T-helper 1 cell treated with Interleukin-12 subunit alpha and Interleukin-12 subunit beta and Interleukin-4 antibody, amounts not matched to agents 30 μg/mL and 1 μg/mL, for 36 hours (primary cell): Measurements from ENCODE around the gene VIL1.

Source experiments
- H3K27ac Mint-ChIP-seq: one replicate; pipeline ENCODE4 v1.8.0; 2021; ENCODE audit warnings: mild to moderate bottlenecking, mixed read lengths
- H3K27me3 Mint-ChIP-seq: one replicate; pipeline ENCODE4 v1.8.0; 2021; ENCODE audit warnings: low read depth, mixed read lengths
- H3K36me3 Mint-ChIP-seq: one replicate; pipeline ENCODE4 v1.8.0; 2021; ENCODE audit warnings: low read depth, mixed read lengths
- H3K4me1 Mint-ChIP-seq: one replicate; pipeline ENCODE4 v1.8.0; 2021; ENCODE audit warnings: low read depth, mixed read lengths
- H3K4me3 Mint-ChIP-seq: one replicate; pipeline ENCODE4 v1.8.0; 2021; ENCODE audit warnings: mild to moderate bottlenecking, moderate library complexity, mixed read lengths
- H3K9me3 Mint-ChIP-seq: one replicate; pipeline ENCODE4 v1.8.0; 2021; ENCODE audit warnings: mixed read lengths

Gene VIL1

GRCh38 chr2:218406209-218406948, 12.5 kb upstream of the VIL1 start:
- no peaks in the 10 kb centered on the region for H3K27me3 Mint-ChIP-seq
- H3K36me3 Mint-ChIP-seq: peaks cover 25% of the 10 kb centered on the region
- no peaks in the 10 kb centered on the region for H3K9me3 Mint-ChIP-seq
- peak overlapping the region; percentile 89 for H3K27ac Mint-ChIP-seq
- peak overlapping the region; percentile 73 for H3K4me3 Mint-ChIP-seq
- peaks cover 30% of the 10 kb centered on the region for H3K4me1 Mint-ChIP-seq

GRCh38 chr2:218406949-218407618, 11.8 kb upstream of the VIL1 start:
- H3K36me3 Mint-ChIP-seq: peaks cover 23% of the 10 kb centered on the region
- H3K9me3 Mint-ChIP-seq: no peaks in the 10 kb centered on the region
- peaks cover 30% of the 10 kb centered on the region for H3K4me1 Mint-ChIP-seq
- H3K27me3 Mint-ChIP-seq: no peaks in the 10 kb centered on the region
- H3K27ac Mint-ChIP-seq: peak overlapping the region; percentile 74
- H3K4me3 Mint-ChIP-seq: peak overlapping the region; percentile 72

- H3K4me1 Mint-ChIP-seq: peaks cover 32% of the 10 kb centered on the region
- H3K9me3 Mint-ChIP-seq: no peaks in the 10 kb centered on the region
- peaks cover 23% of the 10 kb centered on the region for H3K36me3 Mint-ChIP-seq
- H3K27ac Mint-ChIP-seq: peak overlapping the region; percentile 34
- no peaks in the 10 kb centered on the region for H3K27me3 Mint-ChIP-seq
- H3K4me3 Mint-ChIP-seq: no peak overlapping the region
These were observed 11.2 kb upstream of the VIL1 start for GRCh38 chr2:218407717-218408116.

- H3K27me3 Mint-ChIP-seq: no peaks in the 10 kb centered on the region
- no peak overlapping the region for H3K4me3 Mint-ChIP-seq
- no peaks in the 10 kb centered on the region for H3K9me3 Mint-ChIP-seq
- H3K4me1 Mint-ChIP-seq: peaks cover 2% of the 10 kb centered on the region
- no peak overlapping the region for H3K27ac Mint-ChIP-seq
- H3K36me3 Mint-ChIP-seq: no peaks in the 10 kb centered on the region
These were observed 604 bp upstream of the VIL1 start for GRCh38 chr2:218418321-218418716.

- Mint-ChIP-seq H3K36me3 (no peaks in the 10 kb centered on the region), H3K27me3 (no peaks in the 10 kb centered on the region), H3K27ac (no peak overlapping the region), H3K4me3 (no peak overlapping the region), H3K9me3 (no peaks in the 10 kb centered on the region), H3K4me1 (peaks cover 2% of the 10 kb centered on the region)
These were observed 800 bp downstream of the VIL1 start for GRCh38 chr2:218419630-218420216.

GRCh38 chr2:218421027-218421426, 2.1 kb downstream of the VIL1 start:
- H3K4me3 Mint-ChIP-seq: no peak overlapping the region
- no peaks in the 10 kb centered on the region for H3K36me3 Mint-ChIP-seq
- H3K4me1 Mint-ChIP-seq: peaks cover 2% of the 10 kb centered on the region
- H3K9me3 Mint-ChIP-seq: no peaks in the 10 kb centered on the region
- H3K27me3 Mint-ChIP-seq: no peaks in the 10 kb centered on the region
- H3K27ac Mint-ChIP-seq: no peak overlapping the region

GRCh38 chr2:218422403-218423086, 3.6 kb downstream of the VIL1 start:
- Mint-ChIP-seq H3K27ac (no peak overlapping the region), H3K27me3 (no peaks in the 10 kb centered on the region), H3K36me3 (no peaks in the 10 kb centered on the region), H3K9me3 (no peaks in the 10 kb centered on the region), H3K4me1 (peaks cover 2% of the 10 kb centered on the region), H3K4me3 (no peak overlapping the region)

- no peaks in the 10 kb centered on the region for H3K9me3 Mint-ChIP-seq
- peaks cover 2% of the 10 kb centered on the region for H3K4me1 Mint-ChIP-seq
- H3K4me3 Mint-ChIP-seq: no peak overlapping the region
- H3K27me3 Mint-ChIP-seq: no peaks in the 10 kb centered on the region
- H3K36me3 Mint-ChIP-seq: no peaks in the 10 kb centered on the region
- H3K27ac Mint-ChIP-seq: no peak overlapping the region
These were observed 4.7 kb downstream of the VIL1 start for GRCh38 chr2:218423584-218423983.

GRCh38 chr2:218425531-218425930, 6.6 kb downstream of the VIL1 start:
- Mint-ChIP-seq H3K4me3 (no peak overlapping the region), H3K27ac (no peak overlapping the region)

GRCh38 chr2:218427741-218428140, 8.8 kb downstream of the VIL1 start:
- H3K4me3 Mint-ChIP-seq: no peak overlapping the region
- peaks cover 3% of the 10 kb centered on the region for H3K4me1 Mint-ChIP-seq
- no peak overlapping the region for H3K27ac Mint-ChIP-seq
- no peaks in the 10 kb centered on the region for H3K27me3 Mint-ChIP-seq
- H3K9me3 Mint-ChIP-seq: no peaks in the 10 kb centered on the region
- H3K36me3 Mint-ChIP-seq: no peaks in the 10 kb centered on the region

More at GRCh38 chr2:218425531-218425930, 6.6 kb downstream of the VIL1 start:
- Mint-ChIP-seq H3K9me3 (no peaks in the 10 kb centered on the region), H3K4me1 (peaks cover 2% of the 10 kb centered on the region), H3K36me3 (no peaks in the 10 kb centered on the region), H3K27me3 (no peaks in the 10 kb centered on the region)

GRCh38 chr2:218428846-218429558, 10.1 kb downstream of the VIL1 start:
- H3K9me3 Mint-ChIP-seq: no peaks in the 10 kb centered on the region
- H3K36me3 Mint-ChIP-seq: no peaks in the 10 kb centered on the region
- no peak overlapping the region for H3K4me3 Mint-ChIP-seq
- no peak overlapping the region for H3K27ac Mint-ChIP-seq
- no peaks in the 10 kb centered on the region for H3K27me3 Mint-ChIP-seq
- peaks cover 3% of the 10 kb centered on the region for H3K4me1 Mint-ChIP-seq

- H3K27me3 Mint-ChIP-seq: peaks cover 4% of the 10 kb centered on the region
- H3K36me3 Mint-ChIP-seq: no peaks in the 10 kb centered on the region
- H3K27ac Mint-ChIP-seq: no peak overlapping the region
- H3K9me3 Mint-ChIP-seq: no peaks in the 10 kb centered on the region
- peaks cover 3% of the 10 kb centered on the region for H3K4me1 Mint-ChIP-seq
- H3K4me3 Mint-ChIP-seq: no peak overlapping the region
These were observed 11.2 kb downstream of the VIL1 start for GRCh38 chr2:218429911-218430692.

GRCh38 chr2:218430721-218431120, 11.8 kb downstream of the VIL1 start:
- Mint-ChIP-seq H3K9me3 (no peaks in the 10 kb centered on the region), H3K4me3 (no peak overlapping the region), H3K4me1 (peaks cover 3% of the 10 kb centered on the region), H3K36me3 (no peaks in the 10 kb centered on the region), H3K27ac (no peak overlapping the region), H3K27me3 (peaks cover 4% of the 10 kb centered on the region)
